HG03159 (cell line): ENCODE data around the gene RAP1GAP2.

Experiments used
- ATAC-seq: cut with Tn5 transposase; IDR thresholded peaks from one replicate; pipeline ENCODE4 v1.9.1; 2021; ENCODE audit warnings: mild to moderate bottlenecking, moderate library complexity; ENCODE audit not compliant: unreplicated experiment

RAP1GAP2 gene

DNA sequence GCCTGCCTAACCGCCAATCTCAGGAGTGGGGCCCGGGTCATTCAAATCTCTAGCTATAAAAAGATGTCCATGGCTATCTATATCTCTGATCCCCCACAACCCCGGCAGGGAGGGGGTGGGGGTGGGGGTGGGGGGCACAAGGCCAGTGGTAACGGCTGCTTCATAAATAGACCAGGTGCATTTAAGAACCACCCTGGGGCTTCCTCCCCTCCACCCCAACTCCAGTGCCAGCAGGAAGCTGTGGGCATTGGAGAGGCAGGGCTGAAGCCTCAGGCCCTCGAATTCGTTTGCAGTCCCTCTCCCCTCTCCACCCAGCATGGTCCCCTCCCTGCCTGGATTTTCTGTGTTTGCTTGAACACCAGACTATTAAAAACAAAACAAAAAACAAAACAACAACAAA, 56.0 kb downstream of the RAP1GAP2 start:
- ATAC-seq = no peak

DNA sequence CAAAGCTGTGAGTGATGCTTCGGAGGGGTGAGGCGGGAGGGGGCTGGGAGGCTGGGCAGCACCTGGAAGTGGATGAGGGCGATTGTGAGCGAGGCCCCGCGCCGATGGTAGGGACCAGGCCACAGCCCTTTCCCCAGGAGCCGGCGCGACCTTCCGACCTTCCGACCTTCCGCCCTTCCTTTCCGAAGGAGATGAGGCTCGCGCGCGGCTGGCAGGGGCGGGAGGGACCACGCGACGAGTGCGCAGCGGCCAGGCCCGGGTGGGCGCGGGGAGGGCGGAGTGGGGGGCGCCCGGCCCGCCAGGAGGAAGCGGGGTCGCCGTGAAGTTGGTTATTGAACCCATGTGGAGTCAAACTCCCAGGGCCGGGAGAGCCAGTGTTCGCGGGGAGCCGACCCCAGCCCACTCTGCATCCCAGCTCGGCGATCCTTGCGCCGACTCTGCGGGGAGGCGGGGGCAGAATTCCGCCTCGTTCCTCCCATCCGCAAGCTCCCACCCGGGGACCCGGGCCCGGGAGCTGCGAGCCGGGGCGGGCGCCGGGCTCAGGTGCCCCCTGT, 56.6 kb downstream of the RAP1GAP2 start:
- no peak for ATAC-seq

DNA sequence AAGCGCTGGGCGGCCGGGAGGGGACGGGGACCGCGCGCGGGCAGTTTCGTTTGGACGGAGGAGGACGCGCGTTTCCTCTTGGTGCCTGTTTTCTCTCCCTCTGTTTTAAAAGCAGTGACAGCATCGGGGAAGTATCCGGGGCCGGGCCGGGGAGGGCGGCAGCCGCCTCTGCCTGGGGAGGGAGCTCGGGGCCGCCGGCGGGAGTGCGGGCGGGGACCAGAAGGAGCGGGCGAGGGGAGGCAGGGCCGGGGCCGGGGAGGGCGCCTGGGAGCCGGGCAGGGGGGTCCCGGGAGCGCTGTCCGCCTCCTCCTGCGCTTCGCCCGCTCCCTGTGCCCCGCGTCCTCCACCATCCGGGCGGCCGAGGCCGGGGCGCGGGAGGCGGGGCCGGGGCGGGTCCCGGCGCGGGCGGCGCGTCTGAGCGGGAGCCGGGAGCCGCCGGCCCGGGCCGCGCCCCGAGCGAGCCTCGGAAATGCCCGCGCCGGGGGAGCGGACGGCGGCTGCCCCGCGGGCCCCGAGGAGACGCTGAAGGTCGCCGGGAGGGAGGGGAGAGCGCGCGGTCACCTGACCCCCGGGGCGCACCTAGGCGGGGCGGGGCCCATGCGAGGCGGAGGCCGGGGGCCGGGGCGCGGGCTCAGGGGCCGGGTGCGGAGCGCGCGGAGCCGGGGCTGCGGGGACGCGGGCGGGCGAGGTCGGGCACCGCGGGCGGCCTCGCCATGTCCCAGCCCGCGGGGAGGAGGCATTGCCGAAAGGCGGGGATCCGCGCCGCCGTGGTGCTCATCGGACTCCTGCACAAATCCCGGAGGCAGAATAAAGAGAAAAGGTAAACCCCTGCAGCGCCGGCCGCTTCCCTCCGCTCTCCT, 57.3 kb downstream of the RAP1GAP2 start:
- no peak for ATAC-seq

DNA sequence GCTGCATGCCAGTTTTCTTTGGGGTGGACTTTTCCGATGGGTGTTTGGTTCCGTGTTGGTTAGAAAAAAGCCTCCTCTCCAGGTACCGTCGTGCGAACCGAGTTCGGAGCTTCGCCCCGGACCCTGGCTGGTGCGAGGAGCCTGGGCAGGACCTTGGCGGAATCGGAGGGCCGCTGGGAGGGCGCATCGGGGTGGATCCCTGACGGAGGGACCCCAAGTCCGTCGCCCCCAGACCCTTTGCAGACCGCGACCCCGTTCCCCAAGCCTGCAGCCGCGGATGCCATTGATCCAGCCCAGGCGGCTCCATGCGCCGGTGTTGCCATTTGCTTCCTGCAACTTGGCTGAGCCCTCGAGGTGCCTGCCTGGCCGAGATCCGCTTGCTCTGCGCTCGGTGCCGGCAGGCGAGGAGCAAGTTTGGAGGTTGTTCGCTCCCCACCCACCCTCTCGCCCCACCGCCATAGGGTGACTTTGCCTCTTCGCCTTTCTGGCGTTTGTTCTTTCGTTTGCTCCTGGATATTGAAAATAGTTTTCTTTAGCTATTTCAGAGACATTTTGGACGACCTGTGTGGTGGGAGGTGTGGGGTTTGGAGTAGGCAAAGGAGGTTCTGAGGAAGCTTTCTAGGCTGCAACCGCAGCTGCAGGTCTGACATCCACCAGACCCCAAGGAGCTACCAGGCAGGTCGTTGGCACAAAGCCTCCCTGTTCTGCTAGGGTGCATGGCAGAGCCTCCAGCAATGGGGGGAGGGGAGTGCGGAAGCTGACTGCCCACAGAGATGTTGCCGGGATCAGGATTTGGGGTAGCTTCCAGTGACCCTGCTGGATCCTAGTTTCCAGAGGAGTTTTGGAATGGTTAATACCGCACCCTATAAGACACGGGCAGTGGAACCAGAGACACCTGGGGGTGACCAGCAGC, 58.2 kb downstream of the RAP1GAP2 start:
- no peak for ATAC-seq

GRCh38 chr17:2855063-2855600, 58.9 kb downstream of the RAP1GAP2 start:
- no peak for ATAC-seq

GRCh38 chr17:2856727-2857126, 60.5 kb downstream of the RAP1GAP2 start:
- ATAC-seq = no peak

GRCh38 chr17:2860045-2860444, 63.8 kb downstream of the RAP1GAP2 start:
- no peak for ATAC-seq

- no peak for ATAC-seq
Measured at GRCh38 chr17:2860883-2861282, 64.6 kb downstream of the RAP1GAP2 start.

GRCh38 chr17:2862197-2862596, 66.0 kb downstream of the RAP1GAP2 start:
- ATAC-seq = no peak

- ATAC-seq = no peak
Measured at GRCh38 chr17:2863204-2863603, 67.0 kb downstream of the RAP1GAP2 start.

- no peak for ATAC-seq
Measured at GRCh38 chr17:2865228-2865627, 69.0 kb downstream of the RAP1GAP2 start.

GRCh38 chr17:2867441-2868424, 71.5 kb downstream of the RAP1GAP2 start:
- ATAC-seq = no peak

DNA sequence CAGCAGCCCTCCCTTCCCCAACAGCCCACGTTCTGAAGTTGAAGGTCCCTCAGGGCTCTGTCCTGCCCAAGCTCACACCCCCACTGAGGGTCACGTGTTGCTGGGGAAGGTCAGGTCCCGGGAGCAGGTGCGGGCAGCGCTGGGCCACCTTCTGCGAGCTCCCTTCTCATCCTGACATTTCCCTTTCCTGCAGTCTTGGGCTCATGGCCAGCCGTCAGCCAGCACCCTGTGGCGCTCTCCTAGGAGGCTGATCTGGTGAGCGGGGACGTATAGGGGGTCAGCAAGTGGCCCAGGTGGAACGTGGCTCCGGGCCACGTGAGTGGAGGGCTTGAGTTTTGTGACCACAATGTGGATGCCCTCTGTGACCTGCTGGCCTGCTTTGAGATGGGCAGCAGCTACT, 73.4 kb downstream of the RAP1GAP2 start:
- no peak for ATAC-seq

GRCh38 chr17:2871205-2871604, 75.0 kb downstream of the RAP1GAP2 start:
- no peak for ATAC-seq

DNA sequence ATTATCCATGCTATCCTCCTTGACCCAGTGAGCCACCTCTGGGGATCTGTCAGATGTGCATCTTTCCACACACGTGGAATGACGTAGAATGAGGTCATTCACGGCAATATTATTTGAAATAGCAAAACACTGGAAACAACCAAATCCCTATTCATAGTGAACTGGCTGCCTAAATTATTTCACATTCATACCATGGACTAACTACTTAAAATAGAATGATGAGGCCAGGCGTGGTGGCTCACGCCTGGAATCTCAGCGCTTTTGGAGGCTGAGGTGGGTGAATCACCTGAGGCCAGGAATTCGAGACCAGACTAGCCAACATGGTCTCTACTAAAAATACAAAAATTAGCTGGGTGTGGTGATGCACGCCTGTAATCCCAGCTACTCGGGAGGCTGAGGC, 75.5 kb downstream of the RAP1GAP2 start:
- ATAC-seq = no peak

DNA sequence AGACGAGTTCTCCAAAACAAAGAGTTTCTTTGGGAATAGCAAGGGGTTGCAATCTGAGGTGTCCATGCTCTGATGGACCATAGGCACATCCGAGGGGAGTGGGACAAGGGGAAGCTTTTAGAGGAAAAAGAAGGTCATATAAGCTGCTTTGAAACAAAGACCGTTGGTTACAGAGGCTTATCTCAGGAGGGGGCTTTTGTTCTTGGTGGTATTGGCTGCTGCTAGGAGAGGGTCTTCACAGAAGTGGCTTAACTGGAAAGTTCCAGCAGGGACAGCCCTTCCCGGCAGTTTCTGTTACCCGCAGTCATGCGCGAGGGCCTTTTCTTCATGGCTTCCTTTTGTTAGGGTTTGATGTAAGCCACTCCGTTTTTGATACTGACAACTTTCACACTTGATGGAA, 76.0 kb downstream of the RAP1GAP2 start:
- ATAC-seq = no peak

GRCh38 chr17:2874189-2874686, 78.0 kb downstream of the RAP1GAP2 start:
- ATAC-seq = no peak

DNA sequence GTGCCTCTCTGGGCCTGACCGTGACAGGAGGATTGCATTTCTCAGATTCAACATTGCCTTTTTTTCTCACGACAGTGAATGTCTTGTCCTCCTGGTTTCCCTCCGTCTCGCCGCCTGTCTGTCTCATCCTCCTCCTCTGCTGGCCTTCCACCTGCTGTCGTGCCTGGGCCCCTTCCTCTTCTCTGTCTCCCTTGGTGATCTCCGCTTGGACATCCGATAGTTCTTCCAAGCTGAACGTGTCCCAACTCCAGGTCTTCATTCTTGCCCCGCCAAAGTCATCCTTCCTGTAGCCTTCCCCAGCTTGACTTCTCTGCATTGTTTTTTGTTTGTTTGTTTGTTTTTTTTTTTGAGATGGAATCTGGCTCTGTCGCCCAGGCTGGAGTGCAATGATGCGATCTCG, 79.4 kb downstream of the RAP1GAP2 start:
- ATAC-seq = no peak

DNA sequence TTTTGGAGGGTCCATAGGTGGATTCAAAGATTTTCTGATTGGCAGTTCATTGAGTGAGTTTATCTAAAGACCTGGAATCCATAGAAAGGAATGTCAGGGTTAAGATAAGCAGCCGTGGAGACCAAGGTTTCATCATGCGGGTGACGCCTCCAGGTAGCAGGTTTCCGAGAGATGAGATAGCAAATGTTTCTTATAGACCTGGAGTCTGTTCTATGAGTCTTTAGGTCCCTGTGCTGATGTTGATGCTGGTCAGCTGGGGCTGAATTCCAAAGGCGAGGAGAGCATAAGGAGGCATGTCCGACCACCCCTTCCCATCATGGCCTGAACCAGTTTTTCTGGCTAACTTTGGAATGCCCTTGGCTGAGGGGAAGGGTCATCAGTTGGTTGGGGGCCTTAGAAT, 80.2 kb downstream of the RAP1GAP2 start:
- no peak for ATAC-seq

DNA sequence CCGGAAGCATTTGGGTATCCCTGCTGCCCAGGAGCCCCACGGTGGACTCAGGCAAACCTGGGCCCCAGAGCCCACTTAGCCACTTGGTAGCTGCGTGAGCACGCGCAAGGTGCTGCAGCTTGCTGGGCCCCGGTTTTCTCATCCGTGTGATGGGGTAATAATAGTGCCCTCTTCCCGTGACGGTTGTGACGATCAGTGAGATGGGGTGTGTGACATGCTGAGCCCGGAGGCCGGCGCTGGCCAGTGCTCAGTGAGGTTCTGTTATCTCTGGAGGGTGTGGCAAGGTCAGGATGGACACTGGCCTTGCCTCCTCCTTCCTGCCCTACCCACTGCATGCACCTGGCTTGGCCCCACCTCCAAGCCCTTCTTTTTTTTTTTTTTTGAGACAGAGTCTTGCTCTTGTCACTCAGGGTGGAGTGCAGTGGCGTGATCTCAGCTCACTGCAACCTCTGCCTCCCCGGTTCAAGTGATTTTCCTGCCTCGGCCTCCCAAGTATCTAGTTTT, 82.6 kb downstream of the RAP1GAP2 start:
- no peak for ATAC-seq
